Fibroblast of gingiva (primary cell): ENCODE results near the gene NUMBL.
"Not testable (repeated sequence)": the region's sequence is repeated elsewhere in the genome, so short reads cannot be mapped to it uniquely, and the experiment has no call there.

Experiments used
- DNase-seq: peaks from one replicate; pipeline ENCODE4 v3.0.0-alpha.2; 2011; ENCODE audit warnings: low read depth

The NUMBL gene

DNA sequence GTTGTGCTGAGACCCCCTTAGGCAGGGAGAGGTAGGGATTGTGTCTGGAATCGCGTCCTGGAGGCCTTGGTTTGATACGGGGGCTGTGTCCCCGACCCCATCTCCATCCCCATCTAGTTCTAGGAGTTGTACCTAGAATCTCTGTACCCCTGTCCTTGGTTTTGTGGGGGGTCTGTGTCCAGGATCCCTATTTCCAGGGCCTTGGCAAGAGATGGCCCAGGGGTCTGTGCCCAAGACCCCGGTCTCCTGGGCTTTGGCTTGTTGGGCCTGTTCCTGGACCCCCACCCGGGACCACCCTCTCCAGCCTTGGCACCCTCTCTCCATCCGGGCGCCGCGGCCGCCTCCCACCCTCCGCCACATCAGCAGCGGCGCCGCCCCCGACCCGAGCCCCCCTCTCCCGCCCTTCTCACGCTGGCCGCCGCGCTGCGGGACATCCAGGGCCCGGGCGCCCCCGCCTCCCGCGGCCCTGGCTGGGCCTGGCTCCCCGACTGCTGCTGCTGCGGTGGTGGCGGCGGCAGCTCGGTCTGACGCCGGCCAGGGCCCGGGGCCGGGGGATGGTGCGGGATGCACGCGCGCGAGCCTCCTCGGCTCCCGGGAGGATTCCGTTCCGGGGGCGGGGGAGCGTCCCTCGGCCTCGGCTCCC is at the start of gene NUMBL:
NUMBL (minus strand) TSS at position 602 of the 643 bp plus-strand sequence; CDS start at position 434, 168 bp downstream.
- no peak for DNase-seq

DNA sequence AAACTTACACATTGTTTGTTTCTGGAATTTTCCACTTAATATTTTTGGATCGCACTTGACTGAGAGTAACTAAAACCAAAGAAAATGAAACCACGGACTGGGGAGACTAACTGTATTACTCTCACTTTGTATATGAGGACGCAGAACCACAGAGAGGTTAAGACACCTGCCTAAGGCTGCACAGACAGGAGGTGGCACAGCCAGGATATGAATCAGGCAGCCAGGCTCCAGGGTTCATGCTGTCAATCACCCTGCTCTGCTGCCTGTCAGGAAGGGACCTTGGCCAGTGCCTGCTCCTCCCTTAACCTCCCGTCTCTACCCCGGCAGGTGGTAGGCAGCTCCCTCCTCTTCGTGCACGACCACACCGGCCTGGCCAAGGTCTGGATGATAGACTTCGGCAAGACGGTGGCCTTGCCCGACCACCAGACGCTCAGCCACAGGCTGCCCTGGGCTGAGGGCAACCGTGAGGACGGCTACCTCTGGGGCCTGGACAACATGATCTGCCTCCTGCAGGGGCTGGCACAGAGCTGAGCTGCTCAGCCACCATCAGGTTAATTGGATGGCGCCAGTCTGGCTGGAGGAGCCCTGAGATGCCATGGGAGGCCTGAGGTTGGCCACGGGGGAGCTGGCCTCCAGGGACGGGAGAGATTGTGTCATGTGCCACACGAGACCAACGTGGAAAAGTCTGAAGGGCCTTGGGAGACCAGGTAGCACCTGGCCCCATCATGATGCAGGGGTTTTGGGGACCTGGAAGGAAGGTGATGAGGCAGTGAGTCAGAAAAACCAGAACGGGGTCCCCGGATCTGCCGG is 48.8 kb upstream of the NUMBL start:
- no peak for DNase-seq

DNA sequence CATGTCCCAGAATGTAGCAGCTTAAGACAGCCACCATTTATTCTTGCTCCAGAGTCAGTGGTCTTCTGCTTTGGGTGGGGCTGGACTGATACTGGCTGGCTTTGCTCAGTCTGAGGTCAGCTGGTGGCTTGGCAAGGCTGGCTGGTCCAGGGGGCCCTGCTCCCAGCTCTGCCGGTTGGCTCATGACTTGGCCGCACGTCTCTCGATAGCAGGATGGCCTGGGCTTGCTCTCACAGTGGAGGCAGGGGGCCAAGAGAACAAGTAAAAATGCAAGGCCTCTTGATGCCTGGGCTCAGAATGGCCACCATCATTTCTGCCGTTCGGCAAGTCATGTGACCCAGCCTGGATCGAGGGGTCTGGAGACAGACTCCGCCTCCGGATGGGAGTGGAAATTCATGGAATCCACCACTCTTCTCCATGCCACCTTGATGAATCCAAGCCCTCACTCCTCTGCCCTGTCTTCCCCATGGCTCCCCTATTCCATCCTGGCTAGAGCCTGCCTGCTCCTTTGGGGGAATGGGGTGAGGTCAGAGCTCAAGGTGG is 46.7 kb upstream of the NUMBL start:
- no peak for DNase-seq

DNA sequence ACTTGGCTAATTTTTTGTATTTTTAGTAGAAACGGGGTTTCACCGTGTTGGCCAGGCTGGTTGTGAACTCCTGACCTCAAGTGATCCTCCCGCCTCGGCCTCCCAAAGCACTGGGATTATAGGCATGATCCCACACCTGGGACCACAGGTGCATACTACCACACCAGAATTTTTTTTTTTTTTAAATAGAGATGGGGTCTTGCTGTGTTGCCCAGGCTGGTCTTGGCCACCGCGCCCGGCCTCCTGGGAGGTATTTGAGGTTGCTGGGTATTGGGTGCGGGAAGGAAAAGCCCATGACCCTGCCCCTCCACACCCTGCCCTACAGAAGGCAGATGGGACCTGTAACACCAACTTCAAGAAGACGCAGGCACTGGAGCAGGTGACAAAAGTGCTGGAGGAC is 46.2 kb upstream of the NUMBL start:
- no peak for DNase-seq

DNA sequence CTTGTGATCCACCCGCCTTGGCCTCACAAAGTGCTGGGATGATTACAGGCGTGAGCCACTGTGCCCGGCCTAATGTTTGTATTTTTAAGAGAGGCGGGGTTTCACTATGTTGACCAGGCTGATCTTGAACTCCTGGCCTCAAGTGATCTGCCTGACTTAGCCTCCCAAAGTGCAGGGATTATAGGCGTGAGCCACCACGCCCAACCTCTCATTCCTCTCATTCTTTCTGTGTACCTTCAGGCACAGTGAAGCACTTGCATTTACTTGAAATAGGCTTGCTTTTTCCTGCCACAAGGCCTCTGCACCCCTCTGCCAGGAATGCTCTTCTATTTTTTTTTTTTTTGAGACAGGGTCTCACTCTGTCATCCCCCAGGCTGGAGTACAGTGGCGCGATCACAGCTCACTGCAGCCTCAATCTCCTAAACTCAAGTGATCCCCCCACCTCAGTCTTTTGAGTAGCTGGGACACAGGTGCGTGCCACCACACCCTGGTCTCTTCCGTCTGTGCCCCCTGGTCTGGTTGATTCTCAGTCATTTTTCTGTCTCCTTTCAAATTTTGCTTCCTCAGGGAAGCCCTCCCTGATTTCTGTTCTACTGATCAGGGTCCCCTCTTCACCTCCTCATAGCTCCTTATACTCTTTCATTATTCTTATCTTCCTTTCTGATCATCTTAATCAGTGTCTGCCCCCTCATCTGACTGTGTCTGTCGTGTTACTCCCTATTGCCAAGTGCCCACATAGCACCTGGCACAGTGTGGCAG is 44.7 kb upstream of the NUMBL start:
- no peak for DNase-seq

DNA sequence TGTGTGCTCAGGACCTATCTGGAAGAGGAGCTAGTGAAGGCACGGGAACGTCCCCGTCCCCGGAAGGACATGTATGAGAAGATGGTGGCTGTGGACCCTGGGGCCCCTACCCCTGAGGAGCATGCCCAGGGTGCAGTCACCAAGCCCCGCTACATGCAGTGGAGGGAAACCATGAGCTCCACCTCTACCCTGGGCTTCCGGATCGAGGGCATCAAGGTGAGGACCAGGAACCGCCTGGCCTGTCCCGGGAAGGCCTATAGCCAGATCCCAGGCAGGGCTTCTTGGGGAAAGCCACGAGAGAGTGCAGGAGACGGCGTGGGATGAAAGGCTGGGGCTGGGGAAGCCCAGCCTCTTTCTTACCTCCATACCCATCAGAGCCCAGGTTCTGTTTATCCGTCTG is 42.7 kb upstream of the NUMBL start:
- DNase-seq, result no peak

DNA sequence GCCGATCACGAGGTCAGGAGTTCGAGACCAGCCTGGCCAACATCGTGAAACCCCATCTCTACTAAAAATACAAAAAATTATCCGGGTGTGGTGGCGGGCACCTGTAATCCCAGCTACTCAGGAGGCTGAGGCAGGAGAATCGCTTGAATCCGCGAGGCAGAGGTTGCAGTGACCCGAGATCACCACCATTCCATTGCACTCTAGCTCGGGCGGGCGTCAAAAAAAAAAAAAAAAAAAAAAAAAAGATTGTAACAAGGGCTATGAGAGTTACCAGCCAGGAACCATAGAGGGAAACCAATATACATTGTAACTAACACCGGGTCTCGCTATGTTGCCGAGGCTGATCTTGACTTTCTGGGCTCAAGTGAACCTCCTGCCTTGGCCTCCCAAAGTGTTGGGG is 41.9 kb upstream of the NUMBL start:
- not testable (repeated sequence) for DNase-seq

DNA sequence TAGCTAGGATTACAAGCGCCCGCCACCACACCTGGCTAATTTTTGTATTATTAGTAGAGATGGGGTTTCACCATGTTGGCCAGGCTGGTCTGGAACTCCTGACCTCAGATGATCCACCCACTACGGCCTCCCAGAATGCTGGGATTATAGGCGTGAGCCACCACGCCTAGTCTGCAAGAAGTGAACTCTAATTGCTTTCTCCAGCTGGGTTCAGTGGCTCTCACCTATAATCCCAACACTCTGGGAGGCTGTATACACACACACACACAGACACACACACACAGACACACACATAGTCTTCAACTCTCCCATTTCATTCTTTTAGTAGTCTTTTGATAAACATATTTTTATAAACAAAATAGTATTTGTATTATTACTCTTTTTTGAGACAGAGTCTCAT is 39.6 kb upstream of the NUMBL start:
- DNase-seq, result not testable (repeated sequence)

DNA sequence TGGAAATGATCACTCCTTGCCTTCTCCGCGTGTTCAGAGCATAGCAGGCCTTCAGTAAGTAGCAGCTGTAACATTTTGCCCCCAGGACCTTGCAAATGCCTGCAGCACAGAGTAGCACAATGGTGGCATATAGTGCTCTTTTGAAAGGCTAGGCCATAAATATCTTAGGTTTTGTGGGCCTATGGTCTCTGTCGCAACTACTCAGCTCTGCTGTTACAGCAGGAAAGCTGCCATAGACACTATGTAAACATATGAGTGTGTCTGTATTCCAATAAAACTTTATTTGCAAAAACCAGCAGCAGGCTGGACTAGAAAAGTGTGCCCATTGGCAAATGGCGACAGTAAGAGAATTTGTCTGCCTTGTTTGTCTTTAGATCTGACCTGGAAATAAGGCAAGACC is 35.8 kb upstream of the NUMBL start:
- no peak for DNase-seq

DNA sequence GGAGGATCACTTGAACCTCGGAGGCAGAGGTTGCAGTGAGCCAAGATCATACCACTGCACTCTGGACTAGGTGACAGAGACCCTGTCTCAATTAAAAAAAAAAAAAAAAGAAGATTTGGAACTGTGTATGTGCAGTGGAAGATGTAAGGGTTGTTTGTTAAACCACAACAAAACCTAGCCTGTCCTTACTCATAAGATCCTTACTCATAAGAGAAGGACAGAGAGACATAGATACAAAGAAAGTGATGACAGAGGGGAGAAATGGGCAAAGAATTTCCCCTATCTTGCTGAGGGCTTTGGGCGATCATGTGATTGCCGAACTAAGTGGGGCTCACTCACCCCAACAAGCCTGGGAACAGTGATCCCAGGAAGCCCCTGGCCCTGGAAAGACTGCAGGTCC is 34.4 kb upstream of the NUMBL start:
- DNase-seq, result no peak

DNA sequence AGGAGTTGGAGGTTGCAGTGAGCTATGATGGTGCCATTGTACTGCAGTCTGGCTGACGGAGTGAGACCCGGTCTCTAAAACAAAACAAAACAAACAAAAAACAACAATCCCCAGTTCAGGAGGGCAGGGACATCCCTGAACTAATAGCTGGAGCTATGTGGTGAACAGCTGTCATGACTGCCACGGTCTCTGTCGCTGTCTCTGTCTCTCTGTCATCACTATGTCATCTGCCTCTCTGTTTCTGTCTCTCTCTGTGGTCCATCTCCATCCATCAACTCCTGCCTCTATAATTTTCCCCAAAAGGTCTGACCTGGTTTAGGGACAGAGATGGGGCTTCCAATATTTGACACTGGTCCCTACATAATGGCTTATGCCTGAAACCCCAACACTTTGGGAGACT is 33.9 kb upstream of the NUMBL start:
- no peak for DNase-seq

DNA sequence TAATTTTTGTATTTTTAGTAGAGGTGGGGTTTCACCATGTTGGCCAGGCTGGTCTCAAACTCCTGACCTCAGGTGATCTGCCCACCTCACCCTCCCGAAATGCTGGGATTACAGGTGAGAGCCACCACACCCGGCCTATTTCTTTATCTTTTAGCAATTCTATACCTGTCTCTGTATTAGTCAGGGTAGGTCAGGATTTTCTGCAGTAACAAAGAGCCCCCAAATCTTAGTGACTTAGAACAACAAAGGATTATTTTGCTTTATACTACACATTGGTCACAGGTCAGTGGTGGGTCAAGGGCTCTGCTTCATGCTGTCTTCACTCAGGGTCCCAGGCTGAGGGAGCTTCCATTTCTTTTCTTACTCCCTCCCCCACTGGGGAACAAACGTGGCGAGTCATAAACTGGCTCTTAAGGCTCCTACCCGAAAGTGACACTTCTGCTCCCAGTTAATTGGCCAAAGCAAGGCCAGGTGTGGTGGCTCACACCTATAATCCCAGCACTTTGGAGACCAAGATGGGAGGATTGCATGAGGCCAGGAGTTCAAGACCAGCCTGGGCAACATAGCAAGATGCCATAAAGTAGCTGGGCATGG is 33.3 kb upstream of the NUMBL start:
- DNase-seq, result no peak

DNA sequence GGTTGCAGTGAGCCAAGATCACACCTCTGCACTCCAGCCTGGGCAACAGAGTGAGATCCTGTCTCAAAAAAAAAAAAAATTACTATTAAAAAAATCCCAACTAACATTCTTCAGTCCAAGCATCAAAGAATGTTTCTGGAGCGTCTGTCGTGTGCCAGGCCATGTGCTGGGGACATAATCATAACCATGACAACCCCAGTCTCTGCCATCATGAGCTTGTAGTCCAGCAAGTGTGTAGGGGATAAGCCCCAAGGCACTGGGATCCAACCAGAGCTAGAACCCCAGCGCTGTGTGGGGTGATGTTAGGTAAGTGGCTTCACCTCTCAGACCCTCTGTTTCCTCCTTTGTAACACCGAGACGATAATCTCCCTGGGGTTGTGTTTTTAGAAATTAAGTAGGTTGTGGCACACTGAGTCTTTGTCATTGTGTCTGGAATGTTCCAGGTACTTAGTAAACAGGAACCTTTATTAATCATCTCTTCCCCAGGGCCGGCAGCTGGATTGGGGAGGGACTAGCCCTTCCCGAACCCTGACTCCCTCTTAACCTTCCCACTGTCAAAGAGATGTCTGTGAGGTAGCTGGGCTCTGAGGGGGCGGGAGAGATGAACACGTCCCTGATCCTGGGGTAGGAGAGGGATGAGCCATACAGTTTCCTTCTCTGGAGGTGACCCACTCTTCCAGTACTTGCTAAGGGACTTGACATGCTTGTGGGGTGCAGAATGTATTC is 31.6 kb upstream of the NUMBL start:
- no peak for DNase-seq

DNA sequence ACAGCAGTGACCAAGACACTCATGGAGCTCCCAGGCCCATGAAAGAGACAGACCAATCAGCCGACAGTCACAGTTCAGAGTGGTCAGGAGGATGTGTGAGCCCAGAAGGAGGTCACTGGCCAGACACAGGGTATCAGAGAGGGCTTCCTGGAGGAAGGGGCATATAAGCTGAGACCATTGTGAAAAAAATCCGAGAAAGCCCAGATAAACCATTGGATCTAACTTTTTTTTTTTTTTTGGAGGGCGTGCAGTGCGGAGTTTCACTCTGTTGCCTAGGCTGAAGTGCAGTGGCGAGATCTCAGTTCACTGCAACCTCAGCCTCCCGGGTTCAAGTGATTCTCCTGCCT is 30.7 kb upstream of the NUMBL start:
- DNase-seq, result no peak

DNA sequence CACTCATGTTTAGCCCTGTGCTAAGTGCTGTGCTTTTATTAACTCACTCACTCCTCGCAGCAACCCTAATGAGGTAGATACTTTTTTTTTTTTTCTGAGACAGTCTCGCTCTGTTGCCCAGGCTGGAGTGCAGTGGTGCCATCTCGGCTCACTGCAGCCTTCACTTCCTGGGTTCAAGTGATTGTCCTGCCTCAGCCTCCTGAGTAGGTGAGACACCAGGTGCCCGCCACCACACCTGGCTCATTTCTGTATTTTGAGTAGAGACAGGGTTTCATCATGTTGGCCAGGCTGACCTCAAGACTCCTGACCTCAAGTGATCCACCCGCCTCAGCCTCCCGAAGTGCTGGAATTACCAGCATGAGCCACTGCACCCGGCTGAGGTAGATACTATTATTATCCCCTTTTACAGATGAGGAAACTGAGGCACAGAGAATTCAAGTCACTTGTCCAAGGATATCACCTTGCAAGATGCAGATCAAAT is 29.0 kb upstream of the NUMBL start:
- no peak for DNase-seq

DNA sequence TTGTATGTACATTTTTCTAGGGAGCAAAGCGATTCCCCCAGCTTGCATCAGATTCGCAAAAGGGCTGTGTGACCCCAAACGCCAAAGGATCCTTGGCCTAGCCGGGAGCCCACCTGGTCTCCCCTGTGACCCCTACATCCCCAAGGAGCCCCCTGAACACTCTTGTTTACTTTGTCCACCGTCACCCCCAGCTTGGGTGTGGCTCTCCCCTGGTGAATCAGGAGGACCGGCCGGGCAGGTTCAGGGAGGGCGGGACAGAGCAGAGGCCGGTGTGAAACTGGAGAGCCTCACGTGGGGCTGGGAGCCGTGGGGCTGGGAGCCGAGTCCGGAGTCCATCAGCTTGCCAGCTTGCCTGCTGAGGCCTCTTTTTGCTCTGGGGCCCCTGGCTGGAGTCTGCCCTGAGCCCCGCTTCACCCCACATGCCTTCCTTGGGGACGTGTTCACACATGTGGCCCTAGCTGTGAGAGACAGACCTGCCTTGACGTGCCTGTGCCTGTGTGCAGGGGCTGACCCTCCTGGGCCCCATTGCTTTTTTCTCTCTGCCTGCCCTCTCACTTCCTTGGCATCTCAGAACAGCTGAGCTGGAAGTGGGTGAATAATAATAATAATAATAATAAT is 28.4 kb upstream of the NUMBL start:
- peak; percentile 44 for DNase-seq

DNA sequence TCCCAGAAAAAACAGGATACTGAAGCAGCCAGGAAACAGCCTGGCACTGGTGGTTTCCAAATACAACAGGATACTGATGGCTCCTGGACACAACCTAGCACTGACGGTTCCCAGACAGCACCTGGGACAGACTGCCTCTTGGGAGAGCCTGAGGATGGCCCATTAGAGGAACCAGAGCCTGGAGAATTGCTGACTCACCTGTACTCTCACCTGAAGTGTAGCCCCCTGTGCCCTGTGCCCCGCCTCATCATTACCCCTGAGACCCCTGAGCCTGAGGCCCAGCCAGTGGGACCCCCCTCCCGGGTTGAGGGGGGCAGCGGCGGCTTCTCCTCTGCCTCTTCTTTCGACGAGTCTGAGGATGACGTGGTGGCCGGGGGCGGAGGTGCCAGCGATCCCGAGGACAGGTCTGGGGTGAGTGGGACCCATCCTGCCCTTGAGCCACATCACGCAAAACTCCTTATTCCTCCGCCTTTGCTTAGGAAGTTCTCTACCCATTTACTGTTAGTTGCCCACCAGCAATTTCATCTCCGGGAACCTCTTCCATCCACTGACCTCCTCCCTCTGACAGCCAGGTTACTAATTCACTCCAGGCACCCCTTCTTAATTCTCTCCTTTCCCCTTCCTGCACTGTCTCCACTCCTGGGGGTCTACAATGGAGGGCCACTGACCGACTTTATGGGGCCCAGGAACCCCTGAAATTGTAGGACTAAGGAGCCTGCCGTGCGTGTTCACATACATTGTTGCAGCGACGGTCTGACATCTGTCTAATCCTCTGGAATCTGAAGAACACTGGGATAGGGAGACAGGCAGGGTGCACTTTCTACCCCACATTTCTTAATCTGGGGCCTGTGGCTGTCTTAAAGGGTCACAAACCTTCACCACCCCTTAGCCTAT is 27.7 kb upstream of the NUMBL start:
- no peak for DNase-seq

DNA sequence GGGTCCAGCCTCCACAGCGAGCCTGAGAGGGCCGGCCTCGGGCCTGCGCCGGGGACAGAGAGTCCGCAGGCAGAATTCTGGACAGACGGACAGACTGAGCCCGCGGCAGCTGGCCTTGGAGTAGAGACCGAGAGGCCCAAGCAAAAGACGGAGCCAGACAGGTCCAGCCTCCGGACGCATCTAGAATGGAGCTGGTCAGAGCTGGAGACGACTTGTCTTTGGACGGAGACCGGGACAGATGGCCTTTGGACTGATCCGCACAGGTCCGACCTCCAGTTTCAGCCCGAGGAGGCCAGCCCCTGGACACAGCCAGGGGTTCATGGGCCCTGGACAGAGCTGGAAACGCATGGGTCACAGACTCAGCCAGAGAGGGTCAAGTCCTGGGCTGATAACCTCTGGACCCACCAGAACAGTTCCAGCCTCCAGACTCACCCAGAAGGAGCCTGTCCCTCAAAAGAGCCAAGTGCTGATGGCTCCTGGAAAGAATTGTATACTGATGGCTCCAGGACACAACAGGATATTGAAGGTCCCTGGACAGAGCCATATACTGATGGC is 27.0 kb upstream of the NUMBL start:
- DNase-seq, result no peak

DNA sequence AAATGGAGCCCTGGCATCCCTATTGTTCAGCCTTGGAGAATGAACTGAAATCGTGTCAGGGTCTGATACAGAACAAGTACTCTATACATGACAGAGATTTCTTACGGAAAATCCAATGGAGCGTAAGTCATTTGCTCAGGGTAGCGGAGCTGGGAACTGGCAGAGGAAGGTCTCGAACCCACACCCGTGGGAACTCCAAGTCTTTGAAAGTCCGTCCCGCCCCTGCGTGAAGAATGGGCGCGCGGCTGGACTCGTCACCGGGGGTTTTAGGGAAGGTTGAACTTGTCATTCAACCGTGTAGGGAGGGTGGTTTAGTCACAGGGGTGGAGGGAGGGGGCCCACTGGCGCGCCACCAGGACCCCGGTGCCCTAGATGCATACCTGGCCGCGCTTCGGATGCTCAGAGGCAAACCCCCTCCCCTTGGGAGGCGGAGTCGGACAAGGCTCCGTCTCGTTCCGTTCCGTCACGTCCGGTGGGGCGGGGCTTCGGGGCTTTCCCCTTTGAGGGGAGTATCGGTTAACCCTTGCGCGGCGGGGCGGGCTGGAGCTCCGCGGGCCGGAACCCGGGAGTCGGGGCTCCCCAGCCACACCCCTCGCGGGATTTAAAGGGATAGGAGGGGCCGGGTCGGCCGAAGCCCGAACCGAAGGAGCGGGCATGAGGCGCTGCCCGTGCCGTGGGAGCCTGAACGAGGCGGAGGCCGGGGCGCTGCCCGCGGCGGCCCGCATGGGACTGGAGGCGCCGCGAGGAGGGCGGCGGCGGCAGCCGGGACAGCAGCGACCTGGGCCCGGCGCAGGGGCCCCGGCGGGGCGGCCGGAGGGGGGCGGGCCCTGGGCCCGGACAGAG is 26.3 kb upstream of the NUMBL start, which contains the start of the genes COQ8B and ITPKC:
COQ8B (minus strand) TSS at position 405 of the 843 bp plus-strand sequence. CDS start 2,254 bp downstream, outside the sequence.
ITPKC (plus strand) TSS at position 631 of the 843 bp plus-strand sequence; CDS start at position 655, 24 bp downstream.
- DNase-seq, result peak; percentile 97
